Measurements from ENCODE around the gene EPN2.

GRCh38 chr17:19343671-19344151 is 106.5 kb downstream of the EPN2 start:
- TF ChIP-seq POLR2AphosphoS5 (IDR thresholded peaks at IDR 0.05; ENCODE audit: low read depth, low read length) (no peak), TAF1 (IDR thresholded peaks at IDR 0.05; ENCODE audit: borderline replicate concordance, insufficient read depth, low read length) (no peak)
